GM23338 (cell line): ENCODE measurements around the gene MICAL2.

Experiments used
- CREB1 ChIP-seq: fragments of 250-450 bp; sonication (Bioruptor Pico); IDR thresholded peaks from 2 replicates; pipeline ENCODE4 v1.5.0; 2020; ENCODE audit warnings: low read depth, mild to moderate bottlenecking, moderate library complexity
- EZH2 ChIP-seq: fragments of 200-600 bp; sonication (generic); IDR thresholded peaks from one replicate; pipeline ENCODE4 v1.8.0; 2017; ENCODE audit warnings: antibody characterized with exemption, mild to moderate bottlenecking, low read depth; ENCODE audit not compliant: unreplicated experiment
- EZH2phosphoT487 ChIP-seq: fragments of 200-600 bp; sonication (generic); IDR thresholded peaks from one replicate; pipeline ENCODE4 v1.8.1; 2018; ENCODE audit warnings: antibody characterized with exemption; ENCODE audit not compliant: unreplicated experiment
- JUNB ChIP-seq: IDR thresholded peaks from one replicate; pipeline ENCODE4 v1.6.1; 2016; ENCODE audit warnings: antibody characterized with exemption; ENCODE audit not compliant: unreplicated experiment
- POLR2AphosphoS5 ChIP-seq: IDR thresholded peaks from 2 replicates; pipeline ENCODE4 v1.6.1; 2016; ENCODE audit warnings: antibody characterized with exemption, low read depth
- STAT1 ChIP-seq: IDR thresholded peaks from one replicate; pipeline ENCODE4 v1.6.1; 2016; ENCODE audit warnings: antibody characterized with exemption; ENCODE audit not compliant: unreplicated experiment
- TF ChIP-seq, protein P1 (sequence below), 2 experiments: fragments of 200-600 bp in 1 of 2; sonication (generic) in 1 of 2; conservative IDR thresholded peaks; 2 replicates each; pipeline versions ENCODE4 v1.5.1 to v1.6.1; 2016 to 2017; ENCODE audit warnings: antibody characterized with exemption in 2 of 2, low read depth in 2 of 2, mild to moderate bottlenecking in 2 of 2, moderate library complexity in 1 of 2
- TF ChIP-seq, protein P2 (sequence below): IDR thresholded peaks from one replicate; pipeline ENCODE4 v1.6.1; 2018; ENCODE audit warnings: antibody characterized with exemption; ENCODE audit not compliant: unreplicated experiment
- TF ChIP-seq, protein P3 (sequence below): fragments of 250-450 bp; sonication (Bioruptor Pico); IDR thresholded peaks from 2 replicates; pipeline ENCODE4 v1.5.0; 2020; ENCODE audit warnings: mild to moderate bottlenecking, moderate library complexity

DNA sequence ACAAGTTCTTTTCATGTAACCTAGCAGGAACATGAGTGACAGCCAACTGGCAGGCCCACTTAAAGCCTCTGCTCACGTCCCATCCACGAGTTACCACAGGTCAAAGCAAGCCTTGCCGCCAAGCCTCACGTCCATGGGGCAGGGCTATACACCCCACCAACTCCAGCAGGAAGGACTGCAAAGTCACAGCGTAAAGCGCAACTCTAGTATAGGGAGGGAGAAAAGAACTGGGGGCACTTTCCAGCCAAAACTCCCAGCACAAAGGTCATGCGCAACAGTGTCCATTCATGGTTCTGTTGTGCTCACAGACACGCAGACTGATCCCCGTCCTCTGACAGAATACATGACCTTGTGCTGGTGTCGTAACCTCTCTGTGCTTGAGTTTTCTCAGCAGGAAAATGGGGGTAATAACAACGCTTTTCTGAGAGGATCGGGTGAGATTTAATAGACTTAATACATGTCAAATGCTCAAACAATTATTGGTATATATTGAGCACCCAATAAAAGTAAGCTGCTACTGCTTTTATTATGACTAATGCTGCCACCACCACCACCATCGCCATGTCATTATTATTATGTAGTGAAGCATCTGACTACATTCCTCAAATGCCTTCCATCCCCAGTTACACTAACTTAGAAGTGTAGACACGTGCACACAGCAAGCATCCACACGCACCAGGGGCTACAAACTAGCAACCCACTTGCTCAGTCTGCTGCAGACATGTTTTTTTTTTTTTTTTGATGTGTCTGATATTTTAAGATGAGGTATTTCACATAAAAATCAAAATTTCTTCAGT lies 162.6 kb downstream of the MICAL2 start:
- TF ChIP-seq, protein P1, sequence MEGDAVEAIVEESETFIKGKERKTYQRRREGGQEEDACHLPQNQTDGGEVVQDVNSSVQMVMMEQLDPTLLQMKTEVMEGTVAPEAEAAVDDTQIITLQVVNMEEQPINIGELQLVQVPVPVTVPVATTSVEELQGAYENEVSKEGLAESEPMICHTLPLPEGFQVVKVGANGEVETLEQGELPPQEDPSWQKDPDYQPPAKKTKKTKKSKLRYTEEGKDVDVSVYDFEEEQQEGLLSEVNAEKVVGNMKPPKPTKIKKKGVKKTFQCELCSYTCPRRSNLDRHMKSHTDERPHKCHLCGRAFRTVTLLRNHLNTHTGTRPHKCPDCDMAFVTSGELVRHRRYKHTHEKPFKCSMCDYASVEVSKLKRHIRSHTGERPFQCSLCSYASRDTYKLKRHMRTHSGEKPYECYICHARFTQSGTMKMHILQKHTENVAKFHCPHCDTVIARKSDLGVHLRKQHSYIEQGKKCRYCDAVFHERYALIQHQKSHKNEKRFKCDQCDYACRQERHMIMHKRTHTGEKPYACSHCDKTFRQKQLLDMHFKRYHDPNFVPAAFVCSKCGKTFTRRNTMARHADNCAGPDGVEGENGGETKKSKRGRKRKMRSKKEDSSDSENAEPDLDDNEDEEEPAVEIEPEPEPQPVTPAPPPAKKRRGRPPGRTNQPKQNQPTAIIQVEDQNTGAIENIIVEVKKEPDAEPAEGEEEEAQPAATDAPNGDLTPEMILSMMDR (conservative IDR thresholded peaks at IDR 0.05; ENCODE audit: low read depth in 2 of 2): no peak
- TF ChIP-seq EZH2 (no peak), POLR2AphosphoS5 (no peak), EZH2phosphoT487 (no peak), CREB1 (no peak), JUNB (no peak), STAT1 (no peak)
- TF ChIP-seq, protein P2, sequence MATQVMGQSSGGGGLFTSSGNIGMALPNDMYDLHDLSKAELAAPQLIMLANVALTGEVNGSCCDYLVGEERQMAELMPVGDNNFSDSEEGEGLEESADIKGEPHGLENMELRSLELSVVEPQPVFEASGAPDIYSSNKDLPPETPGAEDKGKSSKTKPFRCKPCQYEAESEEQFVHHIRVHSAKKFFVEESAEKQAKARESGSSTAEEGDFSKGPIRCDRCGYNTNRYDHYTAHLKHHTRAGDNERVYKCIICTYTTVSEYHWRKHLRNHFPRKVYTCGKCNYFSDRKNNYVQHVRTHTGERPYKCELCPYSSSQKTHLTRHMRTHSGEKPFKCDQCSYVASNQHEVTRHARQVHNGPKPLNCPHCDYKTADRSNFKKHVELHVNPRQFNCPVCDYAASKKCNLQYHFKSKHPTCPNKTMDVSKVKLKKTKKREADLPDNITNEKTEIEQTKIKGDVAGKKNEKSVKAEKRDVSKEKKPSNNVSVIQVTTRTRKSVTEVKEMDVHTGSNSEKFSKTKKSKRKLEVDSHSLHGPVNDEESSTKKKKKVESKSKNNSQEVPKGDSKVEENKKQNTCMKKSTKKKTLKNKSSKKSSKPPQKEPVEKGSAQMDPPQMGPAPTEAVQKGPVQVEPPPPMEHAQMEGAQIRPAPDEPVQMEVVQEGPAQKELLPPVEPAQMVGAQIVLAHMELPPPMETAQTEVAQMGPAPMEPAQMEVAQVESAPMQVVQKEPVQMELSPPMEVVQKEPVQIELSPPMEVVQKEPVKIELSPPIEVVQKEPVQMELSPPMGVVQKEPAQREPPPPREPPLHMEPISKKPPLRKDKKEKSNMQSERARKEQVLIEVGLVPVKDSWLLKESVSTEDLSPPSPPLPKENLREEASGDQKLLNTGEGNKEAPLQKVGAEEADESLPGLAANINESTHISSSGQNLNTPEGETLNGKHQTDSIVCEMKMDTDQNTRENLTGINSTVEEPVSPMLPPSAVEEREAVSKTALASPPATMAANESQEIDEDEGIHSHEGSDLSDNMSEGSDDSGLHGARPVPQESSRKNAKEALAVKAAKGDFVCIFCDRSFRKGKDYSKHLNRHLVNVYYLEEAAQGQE: no peak
- TF ChIP-seq, protein P3, sequence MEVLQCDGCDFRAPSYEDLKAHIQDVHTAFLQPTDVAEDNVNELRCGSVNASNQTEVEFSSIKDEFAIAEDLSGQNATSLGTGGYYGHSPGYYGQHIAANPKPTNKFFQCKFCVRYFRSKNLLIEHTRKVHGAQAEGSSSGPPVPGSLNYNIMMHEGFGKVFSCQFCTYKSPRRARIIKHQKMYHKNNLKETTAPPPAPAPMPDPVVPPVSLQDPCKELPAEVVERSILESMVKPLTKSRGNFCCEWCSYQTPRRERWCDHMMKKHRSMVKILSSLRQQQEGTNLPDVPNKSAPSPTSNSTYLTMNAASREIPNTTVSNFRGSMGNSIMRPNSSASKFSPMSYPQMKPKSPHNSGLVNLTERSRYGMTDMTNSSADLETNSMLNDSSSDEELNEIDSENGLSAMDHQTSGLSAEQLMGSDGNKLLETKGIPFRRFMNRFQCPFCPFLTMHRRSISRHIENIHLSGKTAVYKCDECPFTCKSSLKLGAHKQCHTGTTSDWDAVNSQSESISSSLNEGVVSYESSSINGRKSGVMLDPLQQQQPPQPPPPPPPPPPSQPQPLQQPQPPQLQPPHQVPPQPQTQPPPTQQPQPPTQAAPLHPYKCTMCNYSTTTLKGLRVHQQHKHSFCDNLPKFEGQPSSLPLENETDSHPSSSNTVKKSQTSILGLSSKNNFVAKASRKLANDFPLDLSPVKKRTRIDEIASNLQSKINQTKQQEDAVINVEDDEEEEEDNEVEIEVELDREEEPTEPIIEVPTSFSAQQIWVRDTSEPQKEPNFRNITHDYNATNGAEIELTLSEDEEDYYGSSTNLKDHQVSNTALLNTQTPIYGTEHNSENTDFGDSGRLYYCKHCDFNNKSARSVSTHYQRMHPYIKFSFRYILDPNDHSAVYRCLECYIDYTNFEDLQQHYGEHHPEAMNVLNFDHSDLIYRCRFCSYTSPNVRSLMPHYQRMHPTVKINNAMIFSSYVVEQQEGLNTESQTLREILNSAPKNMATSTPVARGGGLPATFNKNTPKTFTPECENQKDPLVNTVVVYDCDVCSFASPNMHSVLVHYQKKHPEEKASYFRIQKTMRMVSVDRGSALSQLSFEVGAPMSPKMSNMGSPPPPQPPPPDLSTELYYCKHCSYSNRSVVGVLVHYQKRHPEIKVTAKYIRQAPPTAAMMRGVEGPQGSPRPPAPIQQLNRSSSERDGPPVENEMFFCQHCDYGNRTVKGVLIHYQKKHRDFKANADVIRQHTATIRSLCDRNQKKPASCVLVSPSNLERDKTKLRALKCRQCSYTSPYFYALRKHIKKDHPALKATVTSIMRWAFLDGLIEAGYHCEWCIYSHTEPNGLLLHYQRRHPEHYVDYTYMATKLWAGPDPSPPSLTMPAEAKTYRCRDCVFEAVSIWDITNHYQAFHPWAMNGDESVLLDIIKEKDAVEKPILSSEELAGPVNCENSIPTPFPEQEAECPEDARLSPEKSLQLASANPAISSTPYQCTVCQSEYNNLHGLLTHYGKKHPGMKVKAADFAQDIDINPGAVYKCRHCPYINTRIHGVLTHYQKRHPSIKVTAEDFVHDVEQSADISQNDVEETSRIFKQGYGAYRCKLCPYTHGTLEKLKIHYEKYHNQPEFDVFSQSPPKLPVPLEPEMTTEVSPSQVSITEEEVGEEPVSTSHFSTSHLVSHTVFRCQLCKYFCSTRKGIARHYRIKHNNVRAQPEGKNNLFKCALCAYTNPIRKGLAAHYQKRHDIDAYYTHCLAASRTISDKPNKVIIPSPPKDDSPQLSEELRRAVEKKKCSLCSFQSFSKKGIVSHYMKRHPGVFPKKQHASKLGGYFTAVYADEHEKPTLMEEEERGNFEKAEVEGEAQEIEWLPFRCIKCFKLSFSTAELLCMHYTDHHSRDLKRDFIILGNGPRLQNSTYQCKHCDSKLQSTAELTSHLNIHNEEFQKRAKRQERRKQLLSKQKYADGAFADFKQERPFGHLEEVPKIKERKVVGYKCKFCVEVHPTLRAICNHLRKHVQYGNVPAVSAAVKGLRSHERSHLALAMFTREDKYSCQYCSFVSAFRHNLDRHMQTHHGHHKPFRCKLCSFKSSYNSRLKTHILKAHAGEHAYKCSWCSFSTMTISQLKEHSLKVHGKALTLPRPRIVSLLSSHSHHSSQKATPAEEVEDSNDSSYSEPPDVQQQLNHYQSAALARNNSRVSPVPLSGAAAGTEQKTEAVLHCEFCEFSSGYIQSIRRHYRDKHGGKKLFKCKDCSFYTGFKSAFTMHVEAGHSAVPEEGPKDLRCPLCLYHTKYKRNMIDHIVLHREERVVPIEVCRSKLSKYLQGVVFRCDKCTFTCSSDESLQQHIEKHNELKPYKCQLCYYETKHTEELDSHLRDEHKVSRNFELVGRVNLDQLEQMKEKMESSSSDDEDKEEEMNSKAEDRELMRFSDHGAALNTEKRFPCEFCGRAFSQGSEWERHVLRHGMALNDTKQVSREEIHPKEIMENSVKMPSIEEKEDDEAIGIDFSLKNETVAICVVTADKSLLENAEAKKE: no peak
